Right lobe of liver (tissue), 6 donors: ENCODE measurements around the gene C2CD5. TPM values are rescaled to one million over a fixed set of nuclear protein-coding genes. Genes with fewer than 3 reads are reported as not detected.
A peak's percentile ranks its signal among the peaks of the same experiment; 100 is the strongest.

ENCODE experiments used
- ATAC-seq, 4 donors: fragments of 200-7000 bp; cut with Tn5 transposase; one replicate each; pipeline ENCODE4 v1.9.1; 2020; ENCODE audit warnings: mild to moderate bottlenecking in 4 of 4, moderate library complexity in 4 of 4
- DNase-seq, 3 donors: peaks; one replicate each; pipeline ENCODE4 v3.0.0-alpha.2; 2020
- H3K27ac ChIP-seq, 3 donors: fragments of 200-600 bp; one replicate each; pipeline ENCODE4 v1.8.0; 2022
- H3K27me3 ChIP-seq, 2 donors: fragments of 200-600 bp; one replicate each; pipeline ENCODE4 v1.8.0; 2022
- H3K36me3 ChIP-seq, 4 donors: fragments of 200-600 bp; sonication (generic) in 1 of 4; one replicate each; pipeline versions ENCODE4 v1.5.1 to v1.8.0; 2017 to 2022; ENCODE audit warnings: control low read depth in 1 of 4
- H3K4me1 ChIP-seq, 4 donors: fragments of 200-600 bp; sonication (generic) in 1 of 4; one replicate each; pipeline versions ENCODE4 v1.5.1 to v1.8.0; 2017 to 2022; ENCODE audit warnings: control low read depth in 1 of 4
- H3K4me3 ChIP-seq, 3 donors: fragments of 200-600 bp; one replicate each; pipeline ENCODE4 v1.8.0; 2022
- H3K9me3 ChIP-seq, 4 donors: fragments of 200-600 bp; sonication (generic) in 1 of 4; one replicate each; pipeline versions ENCODE4 v1.5.1 to v1.8.0; 2017 to 2022; ENCODE audit warnings: control low read depth in 1 of 4
- CTCF ChIP-seq, 4 donors: fragments of 200-600 bp in 3 of 4; fragments of 450-650 bp in 1 of 4; IDR thresholded peaks; one replicate each; pipeline versions ENCODE4 v1.5.1 to v1.8.0; 2016 to 2022; ENCODE audit warnings: antibody characterized with exemption in 4 of 4, mild to moderate bottlenecking in 2 of 4
- POLR2A ChIP-seq: fragments of 450-650 bp; IDR thresholded peaks from one replicate; pipeline ENCODE4 v1.6.1; 2017; ENCODE audit warnings: antibody characterized with exemption, mild to moderate bottlenecking
- WGBS: methylation state at CpG from one replicate; pipeline ENCODE4 v1.1.6; 2018; ENCODE audit warnings: low coverage, low lambda C conversion rate; ENCODE audit not compliant: insufficient coverage; ENCODE audit errors: missing lambda C conversion rate; 5-methylcytosine and 5-hydroxymethylcytosine counted together
- intact Hi-C, 2 donors: fragments of 100-400 bp; cut with DNase I; formaldehyde crosslinking; loops; one replicate each; pipeline versions ENCODE4 v1.11.2 to v1.14.1; 2022
- total RNA-seq, 6 experiments: library from RNA; depleted of rRNA in 2 of 6; stranded (reverse); fragments of >200 nt in 2 of 6; fragmentation: NEBNext Ultra II Directional in 3 of 6; extraction: Animal tissue kit (Norgen Biotek cat#: 25700) in 3 of 6; gene quantifications; one replicate each; pipeline versions ENCODE4 v1.1.0 to v1.2.4, GENCODE V29; 2016 to 2023
- donor health status: DM: no; HTN: yes; CAD: no.
- donor health status: DM: no; HTN: no; CAD: no.
- donor health status: DM: no; HTN: no; CAD: no.
- donor health status: DM: no; HTN: yes; CAD: no.
- donor health status: DM: no; HTN: yes; CAD: no.

C2CD5 gene
- total RNA-seq, 6 experiments from 2014 or later, result 8.5 to 15.1 (median 12.4) TPM

- no peak overlapping the region for H3K4me3 ChIP-seq
- 68% methylated on average over 3 of the region's 3 CpGs for WGBS
- no peaks in the 10 kb centered on the region for H3K4me1 ChIP-seq
- DNase-seq, result no peak
- intact Hi-C loops, result no loop called here
- H3K36me3 ChIP-seq, result no peaks in the 10 kb centered on the region
- no peak overlapping the region for H3K27ac ChIP-seq
- no peaks in the 10 kb centered on the region for H3K9me3 ChIP-seq
- no peak for ATAC-seq
- TF ChIP-seq POLR2A, result no peak
- no peak for TF ChIP-seq CTCF (IDR thresholded peaks at IDR 0.05)
- H3K27me3 ChIP-seq, result no peaks in the 10 kb centered on the region
Observed at GRCh38 chr12:22410486-22410885, 133.9 kb downstream of the C2CD5 start.

- WGBS, result 60% methylated on average over 12 of the region's 12 CpGs
- H3K4me1 ChIP-seq, result no peaks in the 10 kb centered on the region
- no peaks in the 10 kb centered on the region for H3K36me3 ChIP-seq
- no peaks in the 10 kb centered on the region for H3K9me3 ChIP-seq
- no peak overlapping the region for H3K27ac ChIP-seq
- no peak overlapping the region for H3K4me3 ChIP-seq
- intact Hi-C loops, result no loop called here
- no peak for DNase-seq
- TF ChIP-seq CTCF (IDR thresholded peaks at IDR 0.05) (no peak), POLR2A (no peak)
- H3K27me3 ChIP-seq, result no peaks in the 10 kb centered on the region
- ATAC-seq, result peak in 3 of 4 donors; percentile 47 to 50 (median 50)
Observed at GRCh38 chr12:22409377-22410164, 134.8 kb downstream of the C2CD5 start.

- 42% methylated on average over 8 of the region's 8 CpGs for WGBS
- ATAC-seq, result no peak
- TF ChIP-seq CTCF (IDR thresholded peaks at IDR 0.05) (no peak), POLR2A (no peak)
Observed at GRCh38 chr12:22408610-22409376, 135.5 kb downstream of the C2CD5 start.

GRCh38 chr12:22407397-22407796 lies 136.9 kb downstream of the C2CD5 start:
- Histone ChIP-seq H3K4me3 (no peak overlapping the region), H3K36me3 (no peaks in the 10 kb centered on the region), H3K27ac (no peak overlapping the region), H3K27me3 (no peaks in the 10 kb centered on the region), H3K9me3 (no peaks in the 10 kb centered on the region), H3K4me1 (no peaks in the 10 kb centered on the region)
- ATAC-seq (no peak), DNase-seq (no peak)
- 66% methylated on average over 3 of the region's 3 CpGs for WGBS
- TF ChIP-seq CTCF (IDR thresholded peaks at IDR 0.05) (no peak), POLR2A (no peak)
- intact Hi-C loops, result no loop called here

More at GRCh38 chr12:22408610-22409376, 135.5 kb downstream of the C2CD5 start:
- no peaks in the 10 kb centered on the region for H3K4me1 ChIP-seq
- H3K36me3 ChIP-seq, result no peaks in the 10 kb centered on the region
- intact Hi-C loops, result no loop called here
- no peak overlapping the region for H3K27ac ChIP-seq
- DNase-seq, result no peak
- H3K4me3 ChIP-seq, result no peak overlapping the region
- no peaks in the 10 kb centered on the region for H3K27me3 ChIP-seq
- H3K9me3 ChIP-seq, result no peaks in the 10 kb centered on the region
